ENCODE results near the gene TRAF2. TPM values are rescaled to one million over a fixed set of nuclear protein-coding genes. Genes with fewer than 3 reads are reported as not detected.

Gene TRAF2
- total RNA-seq, 2 experiments from 2014 or later: 37.4 to 46.2 TPM

DNA sequence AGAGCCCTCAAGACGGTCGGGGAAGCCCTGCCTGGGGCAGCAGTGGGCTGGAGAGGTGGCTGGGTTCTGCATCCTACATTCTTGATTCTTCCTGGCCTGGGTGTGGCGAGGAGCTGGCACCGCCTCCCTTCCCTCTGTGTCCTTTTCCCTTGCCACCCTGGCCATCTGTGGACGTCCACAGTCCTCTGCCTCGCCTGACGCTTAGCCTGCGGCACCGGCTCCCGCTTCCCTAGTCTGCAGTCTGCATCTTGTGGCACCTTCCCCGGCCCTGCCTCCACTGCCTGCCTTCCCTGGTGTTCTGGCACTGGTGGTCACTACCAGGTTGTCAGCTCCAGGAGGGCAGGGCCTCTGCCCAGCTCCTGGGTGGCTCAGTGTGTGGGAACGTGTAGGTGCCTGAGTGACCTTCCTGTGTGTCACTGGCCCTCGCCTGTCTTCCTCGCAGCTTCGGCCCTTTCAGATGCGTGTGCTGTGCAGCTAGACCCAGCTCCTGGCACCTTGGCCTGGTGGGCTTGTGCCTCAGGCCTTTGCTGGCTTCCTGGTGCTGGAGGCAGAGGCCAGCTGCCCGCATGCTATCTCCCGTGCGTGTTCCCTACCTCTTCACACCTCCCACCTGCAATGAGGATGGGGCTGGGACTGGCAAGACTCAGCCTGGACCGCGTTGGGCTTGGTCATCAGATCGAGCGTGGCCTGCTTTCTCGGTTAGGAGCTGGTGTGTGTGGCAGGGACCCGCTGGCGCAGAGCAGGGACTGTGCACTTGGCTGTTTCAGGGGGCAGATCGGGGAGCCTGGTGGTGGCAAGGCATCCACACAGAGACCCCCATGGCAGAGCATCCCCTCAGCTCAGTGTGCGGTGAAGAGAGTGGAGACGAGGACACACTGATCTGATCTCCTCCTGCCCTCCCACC, 20.9 kb downstream of the TRAF2 start:
- POLR2A ChIA-PET: no interaction called here
- Mint-ChIP-seq H3K27me3 (no peaks in the 10 kb centered on the region), H3K27ac (no peak overlapping the region), H3K4me1 (peaks cover 22% of the 10 kb centered on the region), H3K36me3 (ENCODE audit: low read depth) (peaks cover 60% of the 10 kb centered on the region), H3K4me3 (no peak overlapping the region), H3K9me3 (ENCODE audit: low read depth) (no peaks in the 10 kb centered on the region)
- no peak for DNase-seq
- CTCF ChIA-PET: interaction anchor here (0.8 kb wide), 1 partner anchor 14 kb away, joined by 6 read pairs; no protein-coding TSS in a partner anchor
- ATAC-seq: no peak
- intact Hi-C loops (cut with DNase I, micrococcal nuclease): no loop called here

DNA sequence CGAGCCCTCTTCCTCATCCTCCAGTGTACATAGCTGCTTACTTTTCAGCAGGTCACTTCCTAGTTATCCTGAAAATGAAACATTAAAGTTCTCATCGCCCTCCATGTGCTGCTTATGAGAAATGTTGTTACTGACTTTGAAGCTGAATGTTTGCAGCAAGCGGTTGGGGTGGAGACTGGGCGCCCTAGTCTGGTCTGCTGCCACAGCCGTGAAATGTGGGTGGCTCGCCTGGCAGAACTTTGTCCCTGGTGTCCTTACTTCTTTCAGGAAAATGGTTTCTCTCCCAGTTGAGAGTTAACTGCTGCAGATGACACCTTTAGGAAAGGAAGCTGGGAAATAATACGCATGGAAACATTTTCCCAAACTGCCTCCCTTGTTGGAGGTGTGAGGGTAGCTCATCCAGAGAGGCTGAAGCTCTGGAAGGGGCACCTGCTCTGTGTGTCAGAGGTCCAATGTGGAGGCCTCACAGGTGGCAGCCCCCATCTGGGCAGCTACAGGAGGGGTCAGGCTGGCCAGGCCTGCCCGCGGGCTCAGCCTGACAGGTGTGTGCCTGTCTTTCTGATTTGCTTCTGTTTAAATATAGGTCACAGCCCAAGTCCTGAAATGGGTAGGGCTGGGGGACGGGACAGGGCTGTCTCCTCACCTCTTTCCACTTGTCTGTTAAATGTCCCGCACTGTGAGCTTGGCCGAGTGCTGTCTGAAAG, 24.0 kb downstream of the TRAF2 start:
- ChIA-PET POLR2A (no interaction called here), CTCF (interaction anchor here (0.7 to 1.2 kb wide), 3 partner anchors 12 to 97 kb away, joined by 3 read pairs; no protein-coding TSS in a partner anchor)
- Mint-ChIP-seq H3K27me3 (no peaks in the 10 kb centered on the region), H3K4me3 (no peak overlapping the region), H3K4me1 (peaks cover 8% of the 10 kb centered on the region), H3K36me3 (ENCODE audit: low read depth) (peaks cover 45% of the 10 kb centered on the region), H3K9me3 (ENCODE audit: low read depth) (no peaks in the 10 kb centered on the region), H3K27ac (no peak overlapping the region)
- ATAC-seq (no peak), DNase-seq (no peak)
- intact Hi-C loops (cut with DNase I, micrococcal nuclease): no loop called here

DNA sequence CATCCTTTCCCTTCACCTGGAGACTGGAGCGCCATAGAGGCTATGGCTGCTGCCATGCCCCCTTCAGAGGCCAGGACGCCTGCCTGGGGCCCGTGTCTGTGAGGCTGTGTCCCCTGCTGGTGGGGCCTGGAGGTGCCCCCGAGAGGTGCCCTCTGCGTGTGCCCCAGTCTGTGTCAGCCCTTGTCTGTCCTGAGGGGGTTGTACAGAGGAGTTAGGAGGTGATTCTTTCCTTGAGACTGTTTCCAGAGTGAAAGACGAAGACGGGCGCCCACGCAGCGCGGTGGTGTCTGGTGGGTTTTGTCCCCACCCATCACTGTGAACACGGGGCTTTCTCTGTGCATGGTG, 24.6 kb downstream of the TRAF2 start:
- CTCF ChIA-PET: interaction anchor here (0.6 to 1.2 kb wide), 3 partner anchors 60 to 117 kb away, joined by 3 read pairs; no protein-coding TSS in a partner anchor
- POLR2A ChIA-PET: interaction anchor here (0.7 kb wide), 1 partner anchor 85 kb away, joined by 4 read pairs; no protein-coding TSS in a partner anchor

DNA sequence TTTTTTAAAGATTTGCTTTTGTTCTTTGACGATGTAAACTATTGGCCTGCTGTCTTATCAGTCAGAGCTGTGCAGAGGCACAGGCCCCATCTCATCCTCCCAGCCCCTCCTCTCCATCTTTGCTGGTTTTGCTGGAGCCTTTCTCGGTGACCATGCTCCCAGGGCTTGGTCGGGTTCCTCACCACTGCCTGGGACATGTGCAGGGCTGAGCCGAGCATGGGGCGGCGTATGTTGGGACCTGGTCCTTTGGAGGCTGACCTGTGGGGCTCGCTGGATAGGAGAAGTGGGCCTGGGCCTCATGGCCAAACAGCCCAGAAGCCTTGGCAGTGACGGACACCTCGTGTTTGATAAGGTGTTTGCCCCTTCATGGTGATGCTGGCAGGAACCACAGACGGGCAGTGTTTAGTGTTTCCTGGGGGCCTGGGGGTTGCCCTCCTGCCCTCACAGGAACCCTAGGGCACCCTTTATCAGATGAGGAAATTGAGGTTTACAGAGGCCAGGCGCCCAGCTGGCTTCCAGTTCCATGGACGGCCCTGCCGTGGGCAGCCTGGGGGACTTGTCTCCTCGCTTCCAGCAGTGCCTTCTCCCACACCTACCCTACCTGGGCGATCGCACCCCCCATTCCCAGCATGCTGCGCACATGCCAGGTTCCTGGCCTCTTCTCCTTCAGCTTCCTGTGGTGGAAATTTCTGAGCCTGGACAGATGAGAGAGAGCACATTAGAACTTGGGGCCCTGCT, 27.6 kb downstream of the TRAF2 start:
- H3K4me1 Mint-ChIP-seq: peaks cover 10% of the 10 kb centered on the region
- H3K4me3 Mint-ChIP-seq: no peak overlapping the region
- peaks cover 40% of the 10 kb centered on the region for H3K36me3 Mint-ChIP-seq (ENCODE audit: low read depth)
- DNase-seq (no peak), ATAC-seq (no peak)
- CTCF ChIA-PET: no interaction called here
- no peaks in the 10 kb centered on the region for H3K9me3 Mint-ChIP-seq (ENCODE audit: low read depth)
- H3K27ac Mint-ChIP-seq: peak overlapping the region; percentile 17
- H3K27me3 Mint-ChIP-seq: no peaks in the 10 kb centered on the region
- intact Hi-C loops (cut with DNase I, micrococcal nuclease): no loop called here
- POLR2A ChIA-PET: no interaction called here

More for the DNA sequence above, 24.6 kb downstream of the TRAF2 start:
- no peaks in the 10 kb centered on the region for H3K9me3 Mint-ChIP-seq (ENCODE audit: low read depth)
- H3K4me3 Mint-ChIP-seq: no peak overlapping the region
- peaks cover 44% of the 10 kb centered on the region for H3K36me3 Mint-ChIP-seq (ENCODE audit: low read depth)
- peaks cover 8% of the 10 kb centered on the region for H3K4me1 Mint-ChIP-seq
- DNase-seq (no peak), ATAC-seq (peak; percentile 42)
- intact Hi-C loops (cut with DNase I, micrococcal nuclease): no loop called here
- no peak overlapping the region for H3K27ac Mint-ChIP-seq
- no peaks in the 10 kb centered on the region for H3K27me3 Mint-ChIP-seq

DNA sequence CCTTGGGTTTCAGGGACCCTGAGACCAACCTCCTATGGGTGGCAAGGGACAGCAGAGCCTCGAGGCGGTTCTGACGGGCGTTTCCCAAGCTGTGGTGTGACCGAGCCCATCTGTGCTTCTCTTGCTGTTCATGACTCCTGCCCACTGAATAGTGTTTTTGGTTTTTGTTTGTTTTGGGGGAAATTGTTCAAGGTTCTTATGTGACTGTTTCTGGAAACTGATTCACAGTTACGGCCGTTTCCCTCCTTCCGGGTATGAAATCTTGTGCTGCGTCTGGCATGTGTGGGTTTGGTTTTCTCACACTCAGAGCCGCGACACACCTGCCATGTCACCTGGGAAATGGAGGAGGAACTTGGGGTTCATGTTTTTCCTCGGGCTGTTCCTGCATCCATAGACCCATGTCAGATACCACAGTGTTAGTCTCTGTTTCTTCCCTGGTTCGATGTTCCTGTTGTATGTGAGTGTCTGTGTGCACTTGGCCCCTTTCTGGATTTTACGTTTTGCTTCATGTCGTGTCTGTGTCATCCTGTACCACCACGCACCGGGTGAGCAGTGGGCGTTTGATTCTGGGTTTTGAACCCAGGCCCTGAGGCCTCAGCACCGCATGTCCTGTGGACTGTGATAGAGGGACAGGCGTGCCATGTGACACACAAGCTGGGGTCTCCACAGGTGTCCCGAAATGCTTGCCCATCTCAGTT, 29.5 kb downstream of the TRAF2 start:
- no peaks in the 10 kb centered on the region for H3K27me3 Mint-ChIP-seq
- no peak overlapping the region for H3K4me3 Mint-ChIP-seq
- peak overlapping the region; percentile 2 for H3K27ac Mint-ChIP-seq
- ChIA-PET POLR2A (no interaction called here), CTCF (no interaction called here)
- H3K9me3 Mint-ChIP-seq (ENCODE audit: low read depth): no peaks in the 10 kb centered on the region
- intact Hi-C loops (cut with DNase I, micrococcal nuclease): no loop called here
- peaks cover 43% of the 10 kb centered on the region for H3K36me3 Mint-ChIP-seq (ENCODE audit: low read depth)
- ATAC-seq: peak; percentile 53
- no peak for DNase-seq
- H3K4me1 Mint-ChIP-seq: peaks cover 10% of the 10 kb centered on the region

DNA sequence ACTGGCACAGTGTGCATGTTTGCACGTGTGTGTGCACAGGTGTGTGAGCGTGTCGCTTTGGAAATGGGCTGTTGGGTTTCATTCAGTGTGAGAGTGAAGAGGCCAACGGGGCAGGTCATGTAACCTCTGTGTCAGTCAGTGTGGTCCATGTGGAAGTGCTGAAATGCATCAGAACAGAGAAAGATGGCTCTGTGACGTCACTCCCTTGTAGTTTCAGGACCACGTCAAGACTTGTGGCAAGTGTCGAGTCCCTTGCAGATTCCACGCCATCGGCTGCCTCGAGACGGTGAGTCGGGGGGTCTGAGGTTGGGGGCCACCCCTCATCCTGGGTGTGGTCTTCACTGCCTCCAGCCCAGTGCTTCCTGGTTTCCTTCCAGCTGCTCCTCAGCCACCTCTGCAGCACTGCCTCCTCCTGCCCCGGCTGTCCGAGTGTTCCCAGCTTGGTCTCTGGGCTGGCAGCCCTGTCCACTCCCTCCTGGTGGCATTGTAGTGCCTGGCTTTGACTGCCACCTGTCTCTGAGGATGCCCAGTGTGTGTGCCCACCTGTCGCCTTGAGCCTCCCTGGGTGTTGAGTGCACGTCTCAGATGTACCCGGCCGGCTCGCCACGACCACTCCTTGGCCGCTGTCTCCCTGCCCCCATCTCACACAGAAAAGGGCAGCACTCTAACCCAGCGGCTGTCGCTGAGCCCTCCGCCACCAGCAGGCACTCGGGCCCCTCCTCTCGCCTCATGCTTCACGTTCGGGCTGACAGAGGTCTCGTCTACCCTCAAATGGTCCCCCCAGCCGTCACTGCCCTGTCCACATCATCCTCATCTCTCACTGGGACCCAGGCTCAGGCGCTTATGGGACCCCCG, 30.2 kb downstream of the TRAF2 start:
- H3K4me1 Mint-ChIP-seq: peaks cover 10% of the 10 kb centered on the region
- intact Hi-C loops (cut with DNase I, micrococcal nuclease): no loop called here
- ATAC-seq (peak; percentile 77), DNase-seq (no peak)
- peaks cover 42% of the 10 kb centered on the region for H3K36me3 Mint-ChIP-seq (ENCODE audit: low read depth)
- ChIA-PET POLR2A (no interaction called here), CTCF (no interaction called here)
- H3K27me3 Mint-ChIP-seq: no peaks in the 10 kb centered on the region
- H3K27ac Mint-ChIP-seq: no peak overlapping the region
- no peaks in the 10 kb centered on the region for H3K9me3 Mint-ChIP-seq (ENCODE audit: low read depth)
- no peak overlapping the region for H3K4me3 Mint-ChIP-seq

DNA sequence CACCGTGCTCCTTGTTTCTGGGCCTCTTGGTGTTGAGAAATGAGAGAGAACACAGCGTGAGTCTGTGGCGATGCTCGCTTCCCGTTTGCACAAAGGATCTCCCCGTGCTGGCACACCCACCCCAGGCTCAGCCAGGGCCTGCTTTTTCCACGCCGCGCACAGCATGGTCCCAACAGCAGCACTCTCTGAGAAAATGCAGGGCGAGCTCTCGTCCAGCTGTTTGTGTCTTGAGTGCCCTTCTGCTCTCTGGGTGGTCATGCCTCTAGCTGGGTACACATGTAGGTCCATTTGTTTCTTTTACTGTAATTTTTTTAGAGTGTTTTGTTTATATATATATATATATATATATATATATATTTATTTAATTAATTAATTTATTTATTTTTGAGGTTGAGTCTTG, 31.6 kb downstream of the TRAF2 start:
- ChIA-PET CTCF (no interaction called here), POLR2A (no interaction called here)
- DNase-seq: no peak
- intact Hi-C loops (cut with DNase I, micrococcal nuclease): no loop called here
- no peak for ATAC-seq
- Mint-ChIP-seq H3K9me3 (ENCODE audit: low read depth) (no peaks in the 10 kb centered on the region), H3K27ac (no peak overlapping the region), H3K4me3 (no peak overlapping the region), H3K27me3 (no peaks in the 10 kb centered on the region), H3K36me3 (ENCODE audit: low read depth) (peaks cover 44% of the 10 kb centered on the region), H3K4me1 (peaks cover 10% of the 10 kb centered on the region)

DNA sequence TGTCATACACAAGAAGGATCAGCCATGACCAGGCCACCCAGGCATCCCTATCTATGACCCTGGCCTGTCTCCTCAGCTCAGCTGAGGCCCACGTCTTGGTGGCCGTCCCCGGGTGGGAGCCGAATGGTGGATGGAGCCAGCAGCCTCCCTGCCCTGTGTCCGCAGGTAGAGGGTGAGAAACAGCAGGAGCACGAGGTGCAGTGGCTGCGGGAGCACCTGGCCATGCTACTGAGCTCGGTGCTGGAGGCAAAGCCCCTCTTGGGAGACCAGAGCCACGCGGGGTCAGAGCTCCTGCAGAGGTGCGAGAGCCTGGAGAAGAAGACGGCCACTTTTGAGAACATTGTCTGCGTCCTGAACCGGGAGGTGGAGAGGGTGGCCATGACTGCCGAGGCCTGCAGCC, 33.8 kb downstream of the TRAF2 start:
- Mint-ChIP-seq H3K27ac (no peak overlapping the region), H3K9me3 (ENCODE audit: low read depth) (no peaks in the 10 kb centered on the region), H3K36me3 (ENCODE audit: low read depth) (peaks cover 42% of the 10 kb centered on the region), H3K4me1 (peaks cover 10% of the 10 kb centered on the region), H3K27me3 (no peaks in the 10 kb centered on the region), H3K4me3 (no peak overlapping the region)
- ChIA-PET CTCF (interaction anchor here (0.9 kb wide), 1 partner anchor 135 kb away, joined by 3 read pairs; no protein-coding TSS in a partner anchor), POLR2A (interaction anchor here (0.6 kb wide), 1 partner anchor 1094 kb away, joined by 3 read pairs; no protein-coding TSS in a partner anchor)
- intact Hi-C loops (cut with DNase I, micrococcal nuclease): no loop called here
- DNase-seq: no peak
- no peak for ATAC-seq

DNA sequence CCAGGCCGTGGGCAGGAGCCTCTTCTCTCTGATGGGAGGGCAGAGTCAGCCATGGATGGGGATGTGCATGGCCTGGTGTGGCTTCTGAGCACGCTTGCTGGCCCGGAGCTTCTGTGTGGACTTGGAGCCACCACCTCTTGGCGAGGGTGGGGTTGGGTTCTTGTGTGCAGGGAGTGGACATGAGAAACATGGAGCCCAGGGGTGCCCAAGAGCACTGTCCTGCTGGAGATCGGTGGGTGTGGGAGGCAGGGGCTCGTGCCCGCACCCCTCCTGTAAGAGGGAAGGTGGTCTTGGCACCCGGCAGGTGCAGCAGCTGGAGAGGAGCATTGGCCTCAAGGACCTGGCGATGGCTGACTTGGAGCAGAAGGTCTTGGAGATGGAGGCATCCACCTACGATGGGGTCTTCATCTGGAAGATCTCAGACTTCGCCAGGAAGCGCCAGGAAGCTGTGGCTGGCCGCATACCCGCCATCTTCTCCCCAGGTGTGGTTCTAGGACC, 34.5 kb downstream of the TRAF2 start:
- Mint-ChIP-seq H3K4me3 (no peak overlapping the region), H3K27me3 (no peaks in the 10 kb centered on the region), H3K36me3 (ENCODE audit: low read depth) (peaks cover 40% of the 10 kb centered on the region), H3K27ac (no peak overlapping the region), H3K9me3 (ENCODE audit: low read depth) (no peaks in the 10 kb centered on the region), H3K4me1 (peaks cover 5% of the 10 kb centered on the region)
- ChIA-PET POLR2A (interaction anchor here (0.6 kb wide), 1 partner anchor 1094 kb away, joined by 3 read pairs; no protein-coding TSS in a partner anchor), CTCF (interaction anchor here (0.9 kb wide), 1 partner anchor 135 kb away, joined by 3 read pairs; no protein-coding TSS in a partner anchor)
- no peak for ATAC-seq
- intact Hi-C loops (cut with DNase I, micrococcal nuclease): no loop called here
- no peak for DNase-seq

DNA sequence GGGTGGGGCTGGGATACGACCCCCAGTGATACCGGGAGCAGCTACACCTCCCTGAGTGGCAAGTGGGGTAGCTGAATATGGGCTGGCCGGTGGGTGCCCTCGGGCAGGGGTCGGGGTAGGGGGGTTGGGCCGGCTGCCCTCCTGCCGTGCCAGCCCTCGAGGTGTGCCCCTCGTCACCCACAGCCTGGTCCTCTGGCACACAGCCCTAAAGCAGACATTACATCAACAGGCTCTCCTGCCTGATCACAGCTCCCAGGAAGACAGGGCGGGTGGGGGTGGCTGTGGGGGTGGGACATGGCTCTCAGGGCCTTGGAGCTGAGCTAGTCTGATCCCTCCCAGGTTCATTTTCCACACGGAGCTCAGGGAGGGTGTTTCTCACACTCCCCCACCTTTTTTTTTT, 35.0 kb downstream of the TRAF2 start:
- ATAC-seq: no peak
- ChIA-PET CTCF (no interaction called here), POLR2A (no interaction called here)
- H3K27me3 Mint-ChIP-seq: no peaks in the 10 kb centered on the region
- no peak overlapping the region for H3K4me3 Mint-ChIP-seq
- H3K4me1 Mint-ChIP-seq: no peaks in the 10 kb centered on the region
- no peak for DNase-seq
- no peak overlapping the region for H3K27ac Mint-ChIP-seq
- intact Hi-C loops (cut with DNase I, micrococcal nuclease): no loop called here
- peaks cover 36% of the 10 kb centered on the region for H3K36me3 Mint-ChIP-seq (ENCODE audit: low read depth)
- no peaks in the 10 kb centered on the region for H3K9me3 Mint-ChIP-seq (ENCODE audit: low read depth)

All from activated CD4-positive, alpha-beta T cell treated with anti-CD3 and anti-CD28 coated beads for 36 hours (primary cell).